ACHN (cell line): Measurements from ENCODE around the gene CYP19A1.

Source experiments
- DNase-seq: peaks from one replicate; pipeline ENCODE4 v3.0.0-alpha.2; 2015
- in situ Hi-C: cut with HindIII; loops from 2 replicates; pipeline ENCODE4 v1.10.0; 2017; ENCODE audit warnings: low sequenced_read_pairs, low pct_ligation_motif_present, low pct_unique_long_range_greater_than_20kb

Gene CYP19A1

GRCh38 chr15:51250217-51251011 lies 88.0 kb downstream of the CYP19A1 start:
- in situ Hi-C loops = no loop called here
- DNase-seq = no peak

- DNase-seq = no peak
- in situ Hi-C loops = no loop called here
These were observed 92.8 kb downstream of the CYP19A1 start for GRCh38 chr15:51245628-51246027.

- DNase-seq = no peak
- in situ Hi-C loops = no loop called here
These were observed 94.0 kb downstream of the CYP19A1 start for GRCh38 chr15:51244423-51244869.

GRCh38 chr15:51243774-51244173 lies 94.6 kb downstream of the CYP19A1 start:
- in situ Hi-C loops = no loop called here
- no peak for DNase-seq

- no peak for DNase-seq
These were observed 98.3 kb downstream of the CYP19A1 start for GRCh38 chr15:51240066-51240465.

GRCh38 chr15:51237816-51238215 lies 100.6 kb downstream of the CYP19A1 start:
- DNase-seq = no peak
- in situ Hi-C loops = no loop called here

More at GRCh38 chr15:51240066-51240465, 98.3 kb downstream of the CYP19A1 start:
- in situ Hi-C loops = no loop called here

- in situ Hi-C loops = no loop called here
- no peak for DNase-seq
These were observed 104.0 kb downstream of the CYP19A1 start for GRCh38 chr15:51234176-51234927.

- in situ Hi-C loops = no loop called here
- DNase-seq = no peak
These were observed 105.8 kb downstream of the CYP19A1 start for GRCh38 chr15:51232581-51232980.

GRCh38 chr15:51229907-51230330 lies 108.5 kb downstream of the CYP19A1 start:
- peak; percentile 21 for DNase-seq
- in situ Hi-C loops = no loop called here

- DNase-seq = peak; percentile 44
- in situ Hi-C loops = no loop called here
These were observed 110.3 kb downstream of the CYP19A1 start for GRCh38 chr15:51227940-51228732.

GRCh38 chr15:51226576-51227210 lies 111.7 kb downstream of the CYP19A1 start:
- in situ Hi-C loops = no loop called here
- DNase-seq = no peak

- DNase-seq = no peak
- in situ Hi-C loops = no loop called here
These were observed 114.0 kb downstream of the CYP19A1 start for GRCh38 chr15:51224428-51224827.

- peak; percentile 37 for DNase-seq
- in situ Hi-C loops = no loop called here
These were observed 114.6 kb downstream of the CYP19A1 start for GRCh38 chr15:51223771-51224229.

GRCh38 chr15:51218299-51218938 lies 120.0 kb downstream of the CYP19A1 start:
- DNase-seq = no peak
- in situ Hi-C loops = no loop called here

- no peak for DNase-seq
- in situ Hi-C loops = no loop called here
These were observed 125.5 kb downstream of the CYP19A1 start for GRCh38 chr15:51212909-51213308.

GRCh38 chr15:51212239-51212638 lies 126.2 kb downstream of the CYP19A1 start:
- DNase-seq = no peak
- in situ Hi-C loops = no loop called here

- no peak for DNase-seq
- in situ Hi-C loops = no loop called here
These were observed 133.1 kb downstream of the CYP19A1 start for GRCh38 chr15:51205050-51205975.
